Motor neuron (in vitro differentiated cells): Measurements from ENCODE around the gene SEMA7A. TPM values are rescaled to one million over a fixed set of nuclear protein-coding genes. Genes with fewer than 3 reads are reported as not detected.
A peak's percentile ranks its signal among the peaks of the same experiment; 100 is the strongest.
"Not testable (repeated sequence)": the region's sequence is repeated elsewhere in the genome, so short reads cannot be mapped to it uniquely, and the experiment has no call there.

Experiments
- ATAC-seq, 8 experiments: fragments of 200-7000 bp; cut with Tn5 transposase; replicated peaks in 6 of 8; 2 replicates each; pipeline ENCODE4 v1.8.0; 2021; ENCODE audit warnings: mild to moderate bottlenecking in 8 of 8, moderate library complexity in 8 of 8
- H3K27ac ChIP-seq, 2 donors: fragments of 250-450 bp; sonication (Bioruptor Pico); 2 replicates each; pipeline ENCODE4 v1.9.0; 2021; ENCODE audit warnings: antibody characterized with exemption in 2 of 2, mild to moderate bottlenecking in 2 of 2, moderate library complexity in 1 of 2
- H3K4me1 ChIP-seq, 2 donors: fragments of 250-450 bp; sonication (Bioruptor Pico); replicated peaks in 1 of 2; 2 replicates each; pipeline ENCODE4 v1.6.1; 2021; ENCODE audit warnings: antibody characterized with exemption in 2 of 2, mild to moderate bottlenecking in 2 of 2, moderate library complexity in 1 of 2
- H3K4me3 ChIP-seq, 5 donors: fragments of 250-450 bp; sonication (Bioruptor Pico); 2 replicates each; pipeline ENCODE4 v1.9.0; 2021; ENCODE audit warnings: antibody characterized with exemption in 5 of 5, mild to moderate bottlenecking in 5 of 5, moderate library complexity in 4 of 5
- WGBS, 10 experiments: fragments of 450-650 bp; shearing (Covaris generic); methylation state at CpG; one replicate each; pipeline ENCODE4 v1.0.0; 2022; 5-methylcytosine and 5-hydroxymethylcytosine counted together
- in situ Hi-C, 9 experiments: fragments of 400-800 bp; cut with MboI; loops; one replicate each; pipeline ENCODE4 v1.15.0; 2021; ENCODE audit warnings: low sequenced_read_pairs in 9 of 9, low pct_unique_long_range_greater_than_20kb in 2 of 9; ENCODE audit not compliant: unreplicated experiment in 9 of 9
- total RNA-seq, 8 experiments: library from RNA; unstranded; fragments of 300-600 nt; gene quantifications; 2 replicates each; pipeline versions ENCODE4 v1.2.3 to v1.2.4, GENCODE V29; 2022

SEMA7A gene, protein sequence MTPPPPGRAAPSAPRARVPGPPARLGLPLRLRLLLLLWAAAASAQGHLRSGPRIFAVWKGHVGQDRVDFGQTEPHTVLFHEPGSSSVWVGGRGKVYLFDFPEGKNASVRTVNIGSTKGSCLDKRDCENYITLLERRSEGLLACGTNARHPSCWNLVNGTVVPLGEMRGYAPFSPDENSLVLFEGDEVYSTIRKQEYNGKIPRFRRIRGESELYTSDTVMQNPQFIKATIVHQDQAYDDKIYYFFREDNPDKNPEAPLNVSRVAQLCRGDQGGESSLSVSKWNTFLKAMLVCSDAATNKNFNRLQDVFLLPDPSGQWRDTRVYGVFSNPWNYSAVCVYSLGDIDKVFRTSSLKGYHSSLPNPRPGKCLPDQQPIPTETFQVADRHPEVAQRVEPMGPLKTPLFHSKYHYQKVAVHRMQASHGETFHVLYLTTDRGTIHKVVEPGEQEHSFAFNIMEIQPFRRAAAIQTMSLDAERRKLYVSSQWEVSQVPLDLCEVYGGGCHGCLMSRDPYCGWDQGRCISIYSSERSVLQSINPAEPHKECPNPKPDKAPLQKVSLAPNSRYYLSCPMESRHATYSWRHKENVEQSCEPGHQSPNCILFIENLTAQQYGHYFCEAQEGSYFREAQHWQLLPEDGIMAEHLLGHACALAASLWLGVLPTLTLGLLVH
- 10 to 100 TPM in 4 of 8 experiments, 1 to 10 TPM in 2, under 1 TPM in 2; 0.45 to 16.5 (median 9.6) TPM for total RNA-seq

GRCh38 chr15:74433592-74434262 lies at the start of gene SEMA7A:
Gene SEMA7A, minus strand, starts transcription at chr15:74433958. Its CDS starts 40 bp downstream, at chr15:74433918.
- peak; percentile 86 to 90 (median 88) for ATAC-seq
- in situ Hi-C loops = loop anchor here in 3 of 9 experiments (5.0 to 10.0 kb wide), 2 partner anchors 49 to 51 kb away; no protein-coding TSS in a partner anchor
- WGBS, 10 experiments = 0% methylated on average over 6 of the region's 75 CpGs; no CpG with 5 or more reads in 9 of the 10 experiments
- peaks cover 9 to 29% of the 10 kb centered on the region in 2 donors for H3K4me1 ChIP-seq
- H3K27ac ChIP-seq = peak within 1 kb of the TSS; percentile 58 to 76
- peak within 1 kb of the TSS; percentile 52 to 86 (median 63) for H3K4me3 ChIP-seq

DNA sequence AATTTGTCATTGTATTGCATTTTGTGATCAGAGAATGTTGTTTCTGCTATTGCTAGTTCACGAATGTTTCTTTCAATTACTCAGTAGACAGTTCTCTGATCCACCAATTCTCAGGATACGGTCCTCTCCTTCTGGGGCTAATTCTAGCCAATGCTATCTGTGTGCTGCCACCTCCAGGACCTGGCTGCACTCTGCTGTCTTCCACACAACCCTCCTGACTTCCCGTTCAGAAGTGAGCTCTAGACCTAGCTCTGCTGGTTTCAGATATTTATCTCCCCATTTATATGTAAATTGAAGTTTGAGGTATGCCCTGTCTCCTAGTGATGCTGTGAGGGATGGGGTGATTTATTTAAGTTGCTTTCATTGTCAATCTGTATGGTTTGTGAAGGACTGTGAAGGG lies 48.9 kb upstream of the SEMA7A start:
- in situ Hi-C loops = no loop called here
- peak in 6 of 8 experiments; percentile 37 to 84 (median 78) for ATAC-seq
- Histone ChIP-seq H3K4me1 (no peaks in the 10 kb centered on the region), H3K4me3 (no peak overlapping the region), H3K27ac (no peak overlapping the region)
- 25 to 80% (median 51%) methylated on average over 1 to 3 of the region's 3 CpGs; no CpG with 5 or more reads in 1 of the 10 experiments for WGBS, 10 experiments

DNA sequence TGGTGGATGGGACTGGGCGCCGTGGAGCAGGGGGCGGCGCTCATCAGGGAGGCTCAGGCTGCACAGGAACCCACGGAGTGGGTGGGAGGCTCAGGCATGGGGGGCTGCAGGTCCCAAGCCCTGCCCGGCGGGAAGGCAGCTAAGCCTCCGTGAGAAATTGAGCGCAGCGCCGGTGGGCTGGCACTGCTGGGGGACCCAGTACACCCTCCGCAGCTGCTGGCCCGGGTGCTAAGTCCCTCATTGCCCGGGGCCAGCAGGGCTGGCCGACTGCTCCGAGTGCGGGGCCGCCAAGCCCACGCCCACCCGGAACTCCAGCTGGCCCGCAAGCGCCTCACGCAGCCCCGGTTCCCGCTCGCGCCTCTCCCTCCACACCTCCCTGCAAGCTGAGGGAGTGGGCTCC lies 46.6 kb upstream of the SEMA7A start:
- H3K4me1 ChIP-seq, H3K27ac ChIP-seq, ATAC-seq, H3K4me3 ChIP-seq, in situ Hi-C loops: not testable (repeated sequence)
- 82 to 91% methylated on average over 2 to 8 of the region's 27 CpGs; no CpG with 5 or more reads in 8 of the 10 experiments for WGBS, 10 experiments

DNA sequence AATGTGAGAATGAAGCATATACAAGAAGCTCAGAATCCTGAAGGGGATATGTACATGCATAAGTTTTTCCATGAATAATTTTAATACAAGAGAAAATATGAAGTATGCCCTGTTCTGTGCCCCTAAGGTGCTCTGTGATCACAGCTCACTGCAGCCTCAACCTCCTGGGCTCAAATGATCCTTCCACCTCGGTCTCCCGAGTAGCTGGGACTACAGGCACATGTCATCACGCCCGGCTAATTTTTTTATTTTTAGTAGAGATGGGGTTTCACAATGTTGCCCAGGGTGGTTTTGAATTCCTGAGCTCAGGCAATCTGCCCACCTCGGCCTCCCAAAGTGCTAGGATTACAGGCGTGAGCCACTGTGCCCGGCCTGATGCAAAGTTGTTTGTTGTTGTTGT lies 37.9 kb upstream of the SEMA7A start:
- H3K27ac ChIP-seq, H3K4me1 ChIP-seq, H3K4me3 ChIP-seq, in situ Hi-C loops: not testable (repeated sequence)
- WGBS, 10 experiments = 80 to 100% (median 92%) methylated on average over 2 to 6 of the region's 7 CpGs; no CpG with 5 or more reads in 3 of the 10 experiments
- ATAC-seq = peak in 1 of 8 experiments; percentile 36

DNA sequence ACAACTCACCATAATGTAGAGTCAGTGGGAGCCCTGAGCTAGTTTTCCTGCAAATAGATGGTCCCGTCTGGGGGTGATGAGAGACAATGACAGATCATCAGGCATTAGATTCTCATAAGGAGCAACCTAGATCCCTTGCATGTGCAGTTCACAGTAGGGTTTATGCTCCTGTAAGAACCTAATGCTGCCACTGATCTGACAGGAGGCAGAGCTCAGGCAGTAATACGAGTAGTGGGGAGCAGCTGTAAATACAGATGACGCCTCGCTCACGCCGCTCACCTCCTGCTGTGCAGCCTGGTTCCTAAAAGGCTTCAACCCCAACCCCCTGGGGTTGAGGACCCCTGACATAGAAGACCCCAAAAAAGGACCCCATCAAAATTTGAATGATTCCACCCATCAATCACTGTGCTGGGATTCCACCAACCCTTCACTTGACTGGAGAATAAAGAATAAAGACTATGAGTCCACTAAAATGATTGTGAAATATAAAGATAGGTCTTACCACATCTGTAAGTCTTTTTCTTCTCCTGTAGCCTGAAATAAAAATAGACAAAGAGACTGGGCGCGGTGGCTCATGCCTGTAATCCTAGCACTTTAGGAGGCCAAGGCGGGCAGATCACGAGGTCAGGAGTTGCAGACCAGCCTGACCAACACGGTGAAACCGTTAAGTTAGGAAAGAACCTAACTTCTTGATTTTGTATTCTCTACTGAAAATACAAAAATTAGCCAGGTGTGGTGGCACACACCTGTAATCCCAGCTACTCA lies 37.1 kb upstream of the SEMA7A start:
- Histone ChIP-seq H3K27ac (no peak overlapping the region), H3K4me3 (no peak overlapping the region), H3K4me1 (no peaks in the 10 kb centered on the region)
- ATAC-seq = no peak
- in situ Hi-C loops = no loop called here
- 88 to 100% (median 93%) methylated on average over 2 to 12 of the region's 12 CpGs; no CpG with 5 or more reads in 2 of the 10 experiments for WGBS, 10 experiments

DNA sequence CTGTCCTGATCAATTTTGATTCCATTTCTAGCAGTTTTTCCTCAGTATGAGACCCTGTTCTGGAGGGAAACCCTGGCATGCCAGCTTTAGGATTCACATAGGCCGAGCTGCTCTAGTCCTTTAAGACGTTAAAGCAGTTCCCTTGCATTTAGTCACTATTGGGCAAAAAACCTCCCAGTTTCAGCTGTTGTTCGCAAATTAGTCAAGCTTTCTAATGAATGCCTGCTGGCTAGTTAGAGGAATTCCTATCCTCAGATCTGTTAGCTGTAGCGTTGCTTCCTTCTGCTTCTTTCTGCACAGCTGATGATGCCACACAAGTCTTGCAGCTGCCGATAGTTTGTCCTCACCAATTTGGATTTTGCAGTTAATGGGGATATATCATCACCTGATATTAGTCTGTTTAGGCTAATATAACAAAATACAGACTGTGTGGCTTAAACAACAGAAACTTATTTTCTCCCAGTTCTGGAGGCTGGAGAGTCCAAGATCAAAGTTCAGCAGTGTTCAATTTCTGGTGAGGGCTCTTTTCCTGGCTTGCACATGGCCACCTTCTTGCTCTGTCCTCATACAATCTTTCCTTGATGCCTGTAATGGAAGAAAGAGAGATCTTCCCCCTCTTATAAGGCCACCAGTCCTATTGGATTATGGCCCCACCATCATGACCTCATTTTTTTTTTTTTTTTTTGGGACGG lies 34.7 kb upstream of the SEMA7A start:
- no peak for ATAC-seq
- Histone ChIP-seq H3K4me3 (no peak overlapping the region), H3K27ac (no peak overlapping the region), H3K4me1 (no peaks in the 10 kb centered on the region)
- in situ Hi-C loops = no loop called here
- 88 to 100% (median 94%) methylated on average over 1 to 6 of the region's 6 CpGs for WGBS, 10 experiments

- Histone ChIP-seq H3K4me3 (no peak overlapping the region), H3K4me1 (peaks cover 0 to 5% of the 10 kb centered on the region in 2 donors), H3K27ac (no peak overlapping the region)
- WGBS, 10 experiments = 78 to 100% (median 100%) methylated on average over 1 of the region's 1 CpG
- ATAC-seq = no peak
- in situ Hi-C loops = no loop called here
Measured at GRCh38 chr15:74466570-74466969, 32.8 kb upstream of the SEMA7A start.

DNA sequence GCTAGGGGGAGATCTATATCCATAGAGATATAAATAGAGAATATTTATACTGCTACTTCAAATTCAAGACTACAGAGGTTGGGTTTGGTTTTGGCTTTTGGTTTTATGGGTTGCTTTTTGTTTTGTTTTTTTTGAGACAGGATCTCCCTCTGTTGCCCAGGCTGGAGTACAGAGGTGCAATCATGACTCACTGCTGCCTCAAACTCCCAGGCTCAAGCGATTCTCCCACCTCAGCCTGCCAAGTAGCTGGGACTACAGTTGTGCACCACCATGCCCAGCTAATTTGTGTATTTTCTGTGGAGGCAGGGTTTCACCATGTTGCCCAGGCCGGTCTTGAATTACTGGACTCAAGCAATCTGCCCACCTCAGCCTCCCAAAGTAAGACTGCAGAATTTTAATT lies 31.1 kb upstream of the SEMA7A start:
- in situ Hi-C loops = no loop called here
- ATAC-seq = no peak
- H3K27ac ChIP-seq = no peak overlapping the region
- WGBS, 10 experiments = 80 to 100% (median 97%) methylated on average over 1 to 2 of the region's 2 CpGs; no CpG with 5 or more reads in 2 of the 10 experiments
- H3K4me1 ChIP-seq = peaks cover 4 to 7% of the 10 kb centered on the region in 2 donors
- H3K4me3 ChIP-seq = no peak overlapping the region

- no peak overlapping the region for H3K27ac ChIP-seq
- H3K4me3 ChIP-seq = no peak overlapping the region
- ATAC-seq = no peak
- peaks cover 4 to 7% of the 10 kb centered on the region in 2 donors for H3K4me1 ChIP-seq
- in situ Hi-C loops = no loop called here
- WGBS, 10 experiments = 40 to 100% (median 81%) methylated on average over 1 to 2 of the region's 2 CpGs; no CpG with 5 or more reads in 4 of the 10 experiments
Measured at GRCh38 chr15:74464216-74464615, 30.5 kb upstream of the SEMA7A start.

DNA sequence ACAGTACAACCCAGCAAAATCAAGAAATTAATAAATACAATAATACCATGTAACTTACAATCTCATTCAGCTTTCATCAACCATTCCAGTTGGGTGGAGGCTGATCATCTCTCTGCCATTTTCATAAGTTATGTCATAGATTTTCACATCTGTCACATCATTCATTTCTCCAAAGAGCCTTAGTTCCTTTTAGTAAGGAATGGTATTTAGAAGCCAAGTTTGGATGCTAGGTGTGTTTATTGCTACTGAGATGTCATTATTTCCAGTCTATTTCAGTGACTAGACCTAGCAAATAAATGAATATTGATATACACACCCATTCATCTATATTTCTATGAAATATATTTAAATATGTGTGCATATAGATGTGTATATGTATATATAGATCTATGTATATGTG lies 29.9 kb upstream of the SEMA7A start:
- in situ Hi-C loops = no loop called here
- Histone ChIP-seq H3K4me3 (no peak overlapping the region), H3K4me1 (peaks cover 4 to 7% of the 10 kb centered on the region in 2 donors), H3K27ac (no peak overlapping the region)
- ATAC-seq = no peak

DNA sequence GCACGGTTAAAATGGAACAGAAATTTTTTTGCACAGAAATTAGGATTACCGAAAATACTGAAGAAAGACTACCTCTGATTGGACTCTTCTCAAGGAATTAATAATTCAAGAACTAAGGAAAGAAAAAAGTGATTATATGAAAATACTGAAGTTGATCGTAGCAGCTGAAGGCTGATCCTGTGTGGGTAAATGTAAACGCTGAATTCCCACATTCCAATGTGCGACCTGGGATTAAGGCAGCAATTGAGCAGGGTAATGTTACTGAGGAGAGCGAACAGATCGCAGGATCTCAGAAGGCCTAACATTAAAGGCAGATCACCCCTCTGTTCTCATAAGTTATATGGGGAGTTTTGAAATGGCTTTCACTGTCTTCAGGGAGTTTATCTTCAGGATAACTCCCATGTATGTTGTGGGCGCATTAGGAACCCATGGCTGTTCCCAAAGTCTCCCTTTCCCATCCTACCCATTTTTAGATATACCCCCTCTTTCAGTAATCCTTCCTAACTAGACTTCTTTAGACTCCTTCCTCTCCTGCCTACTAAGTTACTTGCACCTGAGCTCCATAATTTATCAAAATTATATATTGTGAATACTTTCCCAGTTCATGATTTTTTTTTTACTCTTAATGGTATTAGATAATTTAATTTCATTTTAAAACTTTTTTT lies 28.2 kb upstream of the SEMA7A start:
- ATAC-seq = no peak
- Histone ChIP-seq H3K27ac (no peak overlapping the region), H3K4me3 (peak overlapping the region; percentile 61 to 82 (median 71)), H3K4me1 (peaks cover 4 to 7% of the 10 kb centered on the region in 2 donors)
- 8 to 100% (median 36%) methylated on average over 1 to 8 of the region's 8 CpGs for WGBS, 10 experiments
- in situ Hi-C loops = no loop called here
